Keratinocyte (primary cell): ENCODE measurements around the gene PIK3C3. TPM values are rescaled to one million over a fixed set of nuclear protein-coding genes. Genes with fewer than 3 reads are reported as not detected.

ENCODE experiments used
- DNase-seq: peaks from one replicate; pipeline ENCODE4 v3.0.0-alpha.2; 2011; ENCODE audit warnings: low read depth, missing footprints, low spot score
- FAIRE-seq: peaks from 2 replicates; lab custom pipeline; 2011; peaks lifted over from hg19 to GRCh38; lab: Jason Lieb, UNC
- H2AFZ ChIP-seq: 2 replicates; pipeline ENCODE4 v1.6.0; 2012; ENCODE audit warnings: low read length, control low read depth, inconsistent platforms; ENCODE audit not compliant: control insufficient read depth
- H3K27ac ChIP-seq: 2 replicates; pipeline ENCODE4 v1.5.1; 2011; ENCODE audit warnings: low read length; ENCODE audit not compliant: control insufficient read depth, insufficient read depth
- H3K27me3 ChIP-seq: 3 replicates; pipeline ENCODE4 v1.6.0; 2011; ENCODE audit warnings: low read length; ENCODE audit not compliant: control insufficient read depth, insufficient read depth; ENCODE audit errors: extremely low read depth
- H3K36me3 ChIP-seq, 2 experiments: 2 replicates in 1 of 2; 3 replicates in 1 of 2; pipeline ENCODE4 v1.5.1; 2011; ENCODE audit warnings: low read length in 2 of 2, mild to moderate bottlenecking in 1 of 2; ENCODE audit not compliant: control insufficient read depth in 2 of 2, insufficient read depth in 2 of 2; ENCODE audit errors: extremely low read depth in 1 of 2
- H3K4me1 ChIP-seq: 3 replicates; pipeline ENCODE4 v1.5.1; 2011; ENCODE audit warnings: low read length; ENCODE audit not compliant: control insufficient read depth, insufficient read depth; ENCODE audit errors: extremely low read depth
- H3K4me2 ChIP-seq: 3 replicates; pipeline ENCODE4 v1.6.0; 2011; ENCODE audit warnings: low read depth, low read length; ENCODE audit not compliant: control insufficient read depth, insufficient read depth; ENCODE audit errors: extremely low read depth
- H3K4me3 ChIP-seq, 3 experiments: fragments of 200-600 bp in 1 of 3; sonication (generic) in 1 of 3; 2 replicates in 2 of 3; 3 replicates in 1 of 3; pipeline ENCODE4 v1.5.1; 2011 to 2016; ENCODE audit warnings: low read length in 3 of 3, mild to moderate bottlenecking in 3 of 3, control low read depth in 2 of 3, inconsistent platforms in 1 of 3, low read depth in 1 of 3, mixed read lengths in 1 of 3, mixed run types in 1 of 3, moderate library complexity in 1 of 3; ENCODE audit not compliant: control insufficient read depth in 2 of 3, insufficient read depth in 2 of 3; ENCODE audit errors: extremely low read depth in 1 of 3
- H3K79me2 ChIP-seq: 2 replicates; pipeline ENCODE4 v1.6.0; 2012; ENCODE audit warnings: low read length; ENCODE audit not compliant: control insufficient read depth, insufficient read depth
- H3K9ac ChIP-seq: 3 replicates; pipeline ENCODE4 v1.6.0; 2011; ENCODE audit warnings: low read length; ENCODE audit not compliant: control insufficient read depth, insufficient read depth; ENCODE audit errors: extremely low read depth
- H3K9me1 ChIP-seq: 3 replicates; pipeline ENCODE4 v1.6.0; 2011; ENCODE audit warnings: low read length; ENCODE audit not compliant: control insufficient read depth, insufficient read depth; ENCODE audit errors: extremely low read depth
- H3K9me3 ChIP-seq: 2 replicates; pipeline ENCODE4 v1.5.1; 2012; ENCODE audit warnings: low read depth, low read length; ENCODE audit not compliant: control insufficient read depth
- H4K20me1 ChIP-seq: 3 replicates; pipeline ENCODE4 v1.6.0; 2011; ENCODE audit warnings: low read length; ENCODE audit not compliant: control insufficient read depth, insufficient read depth; ENCODE audit errors: extremely low read depth
- EZH2 ChIP-seq: IDR thresholded peaks from one replicate; pipeline ENCODE4 v1.6.1; 2012; ENCODE audit warnings: inconsistent platforms, mild to moderate bottlenecking, low read length, moderate library complexity
- dilution Hi-C: fragments of 300-500 bp; cut with MboI; formaldehyde crosslinking; loops from one replicate; pipeline ENCODE4 v1.7.0; 2020; ENCODE audit warnings: low sequenced_read_pairs; ENCODE audit not compliant: extremely low pct_ligation_motif_present
- polyA plus RNA-seq, 5 experiments: library from polyadenylated mRNA; depleted of rRNA in 3 of 5; stranded (reverse) in 3 of 5; stranded (forward) in 1 of 5; unstranded in 1 of 5; fragments of >200 nt; gene quantifications; 1 replicate in 1 of 5; 2 replicates in 3 of 5; 3 replicates in 1 of 5; pipeline versions ENCODE4 v1.2.1 to v1.2.3, GENCODE V29; 2011 to 2012; ENCODE audit warnings: missing spikeins in 2 of 5, low read depth in 1 of 5, low replicate concordance in 1 of 5
- TF ChIP-seq, protein P1 (sequence below), 3 experiments: IDR thresholded peaks in 1 of 3; conservative IDR thresholded peaks in 1 of 3; optimal IDR thresholded peaks in 1 of 3; 2 replicates in 2 of 3; 3 replicates in 1 of 3; pipeline versions ENCODE3 to v1.5.1; 2011; ENCODE audit warnings: low read length in 3 of 3, mild to moderate bottlenecking in 3 of 3, moderate library complexity in 2 of 3, control low read depth in 1 of 3, inconsistent platforms in 1 of 3; ENCODE audit not compliant: insufficient read depth in 2 of 3; ENCODE audit errors: extremely low read depth in 1 of 3

PIK3C3 gene
- polyA plus RNA-seq, 1 donor (not counting 4 experiments of a cell fraction or from before 2014, with no cell fraction given), result 65.0 TPM

DNA sequence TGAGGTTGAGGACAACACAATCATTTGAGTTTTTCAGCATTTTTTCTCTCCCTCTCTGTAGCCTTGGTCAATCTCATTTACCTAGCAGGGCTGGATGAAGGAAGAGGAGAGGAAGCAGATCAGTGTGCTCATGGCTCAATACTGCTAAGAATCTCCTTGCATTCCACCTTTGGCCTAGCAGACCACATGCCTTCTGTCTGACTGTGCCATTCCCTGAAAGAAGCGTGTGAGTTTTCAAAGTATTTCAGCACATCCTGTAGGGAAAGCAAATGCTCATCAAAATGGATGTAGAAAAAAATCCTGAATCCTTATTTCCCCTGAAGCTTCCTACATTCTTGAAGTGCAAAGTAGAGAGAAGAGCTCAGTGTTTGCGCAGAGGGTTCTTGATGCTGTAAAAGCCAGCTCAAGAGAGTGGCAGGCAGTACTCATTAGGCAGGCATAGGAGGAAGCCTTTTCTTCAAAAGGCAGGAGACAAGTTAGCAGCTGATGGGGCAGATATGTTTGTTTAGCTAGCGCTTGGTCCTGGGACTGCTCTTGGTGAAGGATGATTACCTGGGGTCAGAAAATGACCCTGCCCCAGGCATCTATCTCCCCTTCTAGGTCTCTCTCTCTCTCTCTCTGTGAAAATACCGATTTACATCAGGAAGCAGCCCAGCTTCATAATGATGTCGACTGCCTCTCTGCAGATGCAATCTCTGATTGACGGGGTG is 14.4 kb upstream of the PIK3C3 start:
- H2AFZ ChIP-seq, result peak overlapping the region; percentile 38
- H3K27me3 ChIP-seq, result no peaks in the 10 kb centered on the region
- no peaks in the 10 kb centered on the region for H3K9me3 ChIP-seq
- no peak overlapping the region for H3K9ac ChIP-seq
- no peak overlapping the region for H3K4me2 ChIP-seq
- no peak overlapping the region for H3K27ac ChIP-seq
- H3K4me1 ChIP-seq, result peaks cover 6% of the 10 kb centered on the region
- dilution Hi-C loops, result no loop called here
- no peaks in the 10 kb centered on the region for H4K20me1 ChIP-seq
- DNase-seq (no peak), FAIRE-seq (peak; percentile 91)
- H3K9me1 ChIP-seq, result no peaks in the 10 kb centered on the region
- no peak overlapping the region for H3K4me3 ChIP-seq
- TF ChIP-seq, protein P1, sequence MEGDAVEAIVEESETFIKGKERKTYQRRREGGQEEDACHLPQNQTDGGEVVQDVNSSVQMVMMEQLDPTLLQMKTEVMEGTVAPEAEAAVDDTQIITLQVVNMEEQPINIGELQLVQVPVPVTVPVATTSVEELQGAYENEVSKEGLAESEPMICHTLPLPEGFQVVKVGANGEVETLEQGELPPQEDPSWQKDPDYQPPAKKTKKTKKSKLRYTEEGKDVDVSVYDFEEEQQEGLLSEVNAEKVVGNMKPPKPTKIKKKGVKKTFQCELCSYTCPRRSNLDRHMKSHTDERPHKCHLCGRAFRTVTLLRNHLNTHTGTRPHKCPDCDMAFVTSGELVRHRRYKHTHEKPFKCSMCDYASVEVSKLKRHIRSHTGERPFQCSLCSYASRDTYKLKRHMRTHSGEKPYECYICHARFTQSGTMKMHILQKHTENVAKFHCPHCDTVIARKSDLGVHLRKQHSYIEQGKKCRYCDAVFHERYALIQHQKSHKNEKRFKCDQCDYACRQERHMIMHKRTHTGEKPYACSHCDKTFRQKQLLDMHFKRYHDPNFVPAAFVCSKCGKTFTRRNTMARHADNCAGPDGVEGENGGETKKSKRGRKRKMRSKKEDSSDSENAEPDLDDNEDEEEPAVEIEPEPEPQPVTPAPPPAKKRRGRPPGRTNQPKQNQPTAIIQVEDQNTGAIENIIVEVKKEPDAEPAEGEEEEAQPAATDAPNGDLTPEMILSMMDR (optimal IDR thresholded peaks at IDR 0.05 in 1 of 3, IDR thresholded peaks at IDR 0.05 in 1 of 3, conservative IDR thresholded peaks at IDR 0.05 in 1 of 3; ENCODE audit: extremely low read depth in 1 of 3, insufficient read depth in 2 of 3, low read length in 3 of 3), result no peak
- no peak for TF ChIP-seq EZH2
- no peaks in the 10 kb centered on the region for H3K36me3 ChIP-seq
- H3K79me2 ChIP-seq, result no peaks in the 10 kb centered on the region

- Histone ChIP-seq H3K4me2 (no peak overlapping the region), H3K9me3 (no peaks in the 10 kb centered on the region), H3K79me2 (no peaks in the 10 kb centered on the region), H3K4me3 (no peak overlapping the region), H3K27ac (no peak overlapping the region), H3K27me3 (peaks cover 3% of the 10 kb centered on the region), H3K9me1 (no peaks in the 10 kb centered on the region), H2AFZ (no peak overlapping the region), H3K4me1 (peaks cover 6% of the 10 kb centered on the region), H3K36me3 (no peaks in the 10 kb centered on the region), H3K9ac (no peak overlapping the region), H4K20me1 (no peaks in the 10 kb centered on the region)
- dilution Hi-C loops, result no loop called here
- FAIRE-seq, result no peak
- no peak for DNase-seq
- TF ChIP-seq, protein P1 (optimal IDR thresholded peaks at IDR 0.05 in 1 of 3, IDR thresholded peaks at IDR 0.05 in 1 of 3, conservative IDR thresholded peaks at IDR 0.05 in 1 of 3; ENCODE audit: extremely low read depth in 1 of 3, insufficient read depth in 2 of 3, low read length in 3 of 3), result no peak
- TF ChIP-seq EZH2, result no peak
Observed at GRCh38 chr18:41942254-41942653, 12.8 kb upstream of the PIK3C3 start.
